HTR-8/SVneo (cell line): ENCODE measurements around the gene MICOS13.
"Not testable (repeated sequence)": the region's sequence is repeated elsewhere in the genome, so short reads cannot be mapped to it uniquely, and the experiment has no call there.

Source experiments
- DNase-seq: peaks from one replicate; pipeline ENCODE4 v3.0.0; 2011; ENCODE audit warnings: low spot score, mixed read lengths; ENCODE audit not compliant: insufficient read length
- FAIRE-seq: peaks from 2 replicates; lab custom pipeline; 2011; peaks lifted over from hg19 to GRCh38; lab: Jason Lieb, UNC

Gene MICOS13

DNA sequence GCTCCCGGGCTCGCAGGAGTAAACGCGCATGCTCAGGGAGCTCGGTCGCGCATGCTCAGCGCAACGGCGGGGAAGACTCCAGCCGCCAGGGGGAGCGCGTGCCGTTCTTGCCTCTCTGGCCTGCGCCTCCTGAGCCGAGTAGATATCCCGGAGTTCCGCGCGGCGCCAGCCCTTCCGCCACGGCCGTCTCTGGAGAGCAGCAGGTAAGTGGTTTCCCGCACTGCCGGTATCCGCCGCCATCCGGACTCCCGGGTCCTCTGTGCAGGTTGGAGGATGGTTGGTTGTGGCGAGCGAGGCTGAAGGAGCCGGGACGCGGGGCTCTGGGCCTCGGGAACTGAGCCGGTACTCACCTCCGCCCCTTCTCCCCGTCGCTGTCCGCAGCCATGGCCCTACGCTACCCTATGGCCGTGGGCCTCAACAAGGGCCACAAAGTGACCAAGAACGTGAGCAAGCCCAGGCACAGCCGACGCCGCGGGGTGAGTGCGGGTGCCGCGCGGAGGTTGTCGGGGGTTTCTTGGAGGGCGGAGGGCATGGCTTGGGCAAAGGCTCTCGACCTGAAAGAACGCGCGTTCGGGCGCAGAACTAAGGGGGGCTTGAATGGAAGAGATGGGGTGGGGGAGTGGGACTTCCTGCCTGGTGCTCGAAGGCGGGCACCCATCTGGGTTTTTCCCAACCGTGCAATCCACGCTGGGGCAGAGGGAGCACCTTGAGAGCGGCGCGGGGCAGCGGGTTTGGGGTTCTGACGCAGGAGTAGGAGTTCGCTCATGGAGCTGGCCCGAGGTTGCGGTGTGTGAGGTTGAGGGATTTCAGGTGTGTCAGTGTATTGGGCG is 10.0 kb upstream of the MICOS13 start, which contains the start of gene RPL36:
Gene RPL36 (plus strand): TSS at position 171 of the 830 bp plus-strand sequence. CDS start 213 bp downstream, at position 384.
- FAIRE-seq (peak; percentile 82), DNase-seq (peak; percentile 94)

DNA sequence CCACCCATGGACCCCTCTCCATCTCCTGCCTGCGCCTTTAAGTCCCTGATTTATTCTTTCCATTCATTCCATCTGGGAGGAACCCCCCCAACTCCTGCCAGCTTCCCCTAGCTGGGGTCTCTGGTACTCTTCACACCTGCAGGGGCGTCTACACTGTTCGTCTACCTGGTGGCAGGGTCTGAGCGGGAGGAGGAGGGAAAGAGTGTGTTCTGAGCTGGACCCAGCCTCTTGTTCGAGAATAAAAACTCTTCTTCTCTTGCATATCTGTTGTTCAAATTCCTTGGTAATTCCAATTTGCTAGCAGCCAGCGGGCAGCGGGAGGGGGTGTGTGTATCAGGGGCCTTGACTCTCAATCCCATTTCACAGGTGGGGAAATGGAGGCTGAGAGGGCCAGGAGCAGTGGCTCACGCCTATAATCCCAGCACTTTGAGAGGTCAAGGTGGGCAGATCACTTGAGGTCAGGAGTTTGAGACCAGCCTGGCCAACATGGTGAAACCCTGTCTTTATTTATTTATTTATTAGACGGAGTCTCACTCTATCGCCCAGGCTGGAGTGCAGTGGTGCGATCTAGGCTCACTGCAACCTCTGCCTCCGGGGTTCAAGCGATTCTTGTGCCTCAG is 8.1 kb upstream of the MICOS13 start:
- not testable (repeated sequence) for DNase-seq, FAIRE-seq

DNA sequence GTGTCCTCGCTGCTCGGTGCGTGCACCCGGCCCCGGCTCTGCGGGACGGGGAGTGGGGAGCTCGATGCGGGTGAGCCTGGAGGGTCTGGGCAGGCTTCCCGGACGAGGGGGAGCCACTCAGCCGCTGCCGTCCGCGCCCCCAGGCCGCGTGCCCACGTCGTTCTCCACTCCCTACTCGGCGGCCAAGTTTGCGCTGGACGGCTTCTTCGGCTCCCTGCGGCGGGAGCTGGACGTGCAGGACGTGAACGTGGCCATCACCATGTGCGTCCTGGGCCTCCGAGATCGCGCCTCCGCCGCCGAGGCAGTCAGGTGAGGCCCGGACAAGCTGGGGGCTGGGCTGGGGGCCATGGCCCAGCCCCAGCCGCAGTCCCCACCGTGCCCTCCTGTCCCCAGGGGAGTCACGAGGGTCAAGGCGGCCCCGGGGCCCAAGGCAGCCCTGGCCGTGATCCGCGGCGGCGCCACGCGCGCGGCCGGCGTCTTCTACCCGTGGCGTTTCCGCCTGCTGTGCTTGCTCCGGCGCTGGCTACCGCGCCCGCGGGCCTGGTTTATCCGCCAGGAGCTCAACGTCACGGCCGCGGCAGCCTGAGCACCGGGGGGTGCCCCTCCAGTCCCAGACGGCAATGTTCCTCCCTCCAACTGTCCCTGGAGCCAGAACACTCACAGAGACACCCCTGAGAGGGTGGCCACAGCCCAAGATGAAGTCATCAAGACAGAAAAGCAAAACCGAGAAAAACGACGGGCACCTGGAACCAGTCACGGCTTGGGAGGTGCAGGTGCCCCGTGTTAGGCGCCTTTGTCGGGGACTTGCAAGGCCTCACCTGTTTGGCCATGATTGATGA is 7.3 kb upstream of the MICOS13 start:
- DNase-seq (no peak), FAIRE-seq (no peak)

DNA sequence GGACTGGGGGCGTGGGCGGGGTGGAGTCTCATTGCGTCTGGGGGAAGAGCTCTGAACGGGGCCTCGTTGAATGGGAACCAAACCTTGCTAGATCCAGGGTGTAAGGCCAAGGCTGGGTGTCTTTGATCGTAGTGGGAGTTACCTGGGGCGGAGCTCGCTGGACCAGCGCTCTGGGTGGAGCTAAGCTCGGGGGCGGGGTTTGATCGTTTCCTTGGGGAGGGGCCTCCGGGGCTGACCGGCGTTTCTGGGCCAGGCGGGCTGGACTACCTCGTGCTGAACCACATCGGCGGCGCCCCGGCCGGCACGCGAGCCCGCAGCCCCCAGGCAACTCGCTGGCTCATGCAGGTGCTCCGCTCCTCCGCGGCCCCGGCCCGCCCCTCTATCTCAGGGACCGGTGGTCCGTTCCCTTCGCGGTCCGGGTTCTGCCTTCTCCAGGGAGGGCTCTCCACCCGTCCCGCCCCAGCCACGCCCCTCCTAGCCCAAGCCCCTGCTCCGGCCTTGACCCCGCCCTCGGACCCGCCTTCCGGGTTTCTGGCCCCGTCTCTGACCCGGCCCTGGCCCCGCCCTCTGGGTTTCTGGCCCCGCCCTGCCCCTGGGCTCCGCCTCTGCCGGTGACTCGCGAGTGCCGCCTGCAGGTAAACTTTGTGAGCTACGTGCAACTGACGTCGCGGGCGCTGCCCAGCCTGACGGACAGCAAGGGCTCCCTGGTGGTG is 6.5 kb upstream of the MICOS13 start:
- DNase-seq: peak; percentile 90
- no peak for FAIRE-seq

DNA sequence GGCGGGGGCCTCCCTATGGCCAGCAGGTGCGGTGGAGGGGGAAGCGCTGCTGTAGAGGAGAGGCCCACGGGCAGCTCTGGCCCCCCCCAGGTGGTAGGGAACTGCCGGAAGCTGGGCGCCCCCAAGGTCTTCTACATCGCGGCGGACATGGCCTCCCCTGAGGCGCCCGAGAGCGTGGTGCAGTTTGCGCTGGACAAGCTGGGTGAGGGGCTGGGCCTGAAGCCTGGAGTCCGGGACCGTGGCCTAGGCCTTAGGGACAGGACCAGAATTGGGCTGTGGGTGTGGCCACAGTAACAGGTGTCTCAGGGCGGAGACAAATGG is 6.0 kb upstream of the MICOS13 start:
- no peak for FAIRE-seq

DNA sequence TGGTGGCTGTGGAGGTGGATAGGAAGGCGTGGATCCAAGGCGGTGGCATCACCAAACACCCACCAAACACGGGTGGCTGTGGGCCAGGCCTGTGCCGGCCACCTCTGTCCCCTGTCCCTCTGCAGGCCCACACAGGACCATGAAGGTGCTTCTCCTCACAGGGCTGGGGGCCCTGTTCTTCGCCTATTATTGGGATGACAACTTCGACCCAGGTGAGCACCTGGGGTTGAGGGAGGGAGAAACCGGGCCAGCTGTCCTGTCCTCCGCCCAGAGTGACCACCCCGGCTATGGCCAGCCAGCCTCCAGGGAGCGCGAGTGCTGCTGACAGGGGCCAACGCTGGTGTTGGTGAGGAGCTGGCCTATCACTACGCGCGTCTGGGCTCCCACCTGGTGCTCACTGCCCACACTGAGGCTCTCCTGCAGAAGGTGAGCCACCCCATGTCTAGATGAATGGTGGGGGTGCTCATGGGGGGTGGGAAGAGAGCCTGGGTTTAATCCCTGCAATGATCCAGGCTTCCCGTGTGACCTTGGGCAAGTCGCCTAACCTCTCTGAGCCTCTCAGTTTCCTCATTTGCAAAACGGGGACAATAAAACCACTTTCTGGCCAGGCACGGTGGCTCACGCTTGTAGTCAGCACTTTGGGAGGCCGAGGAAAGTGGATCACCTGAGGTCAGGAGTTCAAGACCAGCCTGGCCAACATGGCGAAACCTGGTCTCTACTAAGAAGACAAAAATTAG is 4.5 kb upstream of the MICOS13 start:
- FAIRE-seq: no peak
- DNase-seq: no peak

More for the DNA sequence above, 6.0 kb upstream of the MICOS13 start:
- no peak for DNase-seq

DNA sequence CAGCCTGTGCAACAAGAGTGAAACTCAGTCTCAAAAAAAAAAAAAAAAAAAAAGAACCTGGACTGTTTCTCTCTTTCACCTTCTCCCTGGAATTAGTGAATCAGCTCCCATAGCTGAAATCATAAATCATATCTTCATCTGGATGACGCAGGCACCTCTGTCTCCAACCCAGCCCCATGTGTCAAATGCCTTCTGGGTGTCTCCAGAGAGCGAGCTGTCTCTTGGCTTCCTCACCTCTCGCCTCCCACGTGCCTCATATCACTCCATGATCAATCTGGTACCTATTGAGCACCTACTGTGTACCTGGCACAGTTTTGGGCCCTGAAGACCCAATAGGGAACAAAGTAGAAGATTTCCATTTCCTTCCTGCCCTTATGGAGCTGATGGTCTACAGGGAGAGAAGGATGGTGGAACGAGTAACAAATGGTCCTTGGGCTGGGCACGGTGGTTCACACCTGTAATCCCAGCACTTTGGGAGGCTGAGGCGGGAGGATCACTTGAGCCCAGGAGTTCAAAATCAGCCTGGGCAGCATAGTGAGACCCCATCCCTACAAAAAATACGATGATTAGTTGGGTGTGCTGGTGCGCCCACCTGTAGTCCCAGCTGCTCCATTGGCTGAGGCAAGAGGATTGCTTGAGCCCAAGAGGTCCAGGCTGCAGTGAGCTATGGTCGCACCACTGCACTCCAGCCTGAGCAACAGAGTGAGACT is 3.0 kb upstream of the MICOS13 start:
- DNase-seq: no peak

DNA sequence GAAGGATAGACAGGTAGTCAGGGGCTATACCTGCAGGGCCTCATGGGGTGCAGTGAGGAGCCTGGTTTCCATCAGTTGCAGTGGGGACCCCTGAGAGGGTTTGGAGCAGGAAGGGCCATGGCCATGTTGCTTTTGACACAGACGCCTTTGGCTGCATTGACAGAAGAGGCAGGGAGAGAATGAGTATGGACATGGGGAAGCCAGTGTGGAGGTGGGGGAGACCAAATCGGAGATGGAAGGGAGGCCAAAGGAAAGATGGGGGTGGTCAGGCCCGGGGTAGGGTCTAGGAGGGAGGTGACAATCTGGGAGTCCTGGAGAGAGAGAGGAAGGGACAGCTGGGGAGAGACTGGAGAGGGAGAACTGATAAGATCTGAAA is 1.8 kb upstream of the MICOS13 start:
- DNase-seq (no peak), FAIRE-seq (no peak)

More for the DNA sequence above, 3.0 kb upstream of the MICOS13 start:
- no peak for FAIRE-seq

DNA sequence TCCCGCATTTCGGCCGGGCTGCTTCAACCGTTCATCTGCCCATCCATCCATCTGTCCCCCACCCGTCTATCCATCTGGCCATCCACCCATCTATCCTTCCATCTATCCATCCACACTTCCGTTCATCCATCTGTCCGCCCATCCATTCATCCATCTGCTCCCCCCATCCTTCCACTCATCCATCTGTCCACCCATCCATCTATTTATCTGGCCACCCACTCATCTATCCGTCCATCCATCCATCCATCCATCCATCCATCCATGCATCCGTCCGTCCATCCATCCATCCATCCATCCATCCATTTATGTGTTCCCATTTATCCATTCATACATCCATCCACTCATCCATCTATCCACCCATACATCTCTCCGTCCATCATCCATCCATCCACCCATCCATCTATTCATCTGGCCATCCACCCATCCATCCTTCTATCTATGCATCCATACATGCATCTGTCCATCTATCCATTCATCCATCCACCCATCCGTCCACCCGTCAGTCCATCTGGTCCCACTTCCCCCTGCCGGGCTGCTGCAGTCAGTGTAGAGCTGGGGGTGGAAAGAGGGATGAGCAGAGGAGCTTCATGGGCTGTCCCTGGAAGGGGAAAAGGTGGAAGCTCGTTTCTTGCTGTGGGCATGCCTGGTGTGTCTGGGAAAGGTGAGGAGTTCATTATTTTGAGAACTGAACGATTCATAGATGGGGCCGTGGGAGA is 1.2 kb upstream of the MICOS13 start:
- DNase-seq: no peak
- FAIRE-seq: peak; percentile 59

DNA sequence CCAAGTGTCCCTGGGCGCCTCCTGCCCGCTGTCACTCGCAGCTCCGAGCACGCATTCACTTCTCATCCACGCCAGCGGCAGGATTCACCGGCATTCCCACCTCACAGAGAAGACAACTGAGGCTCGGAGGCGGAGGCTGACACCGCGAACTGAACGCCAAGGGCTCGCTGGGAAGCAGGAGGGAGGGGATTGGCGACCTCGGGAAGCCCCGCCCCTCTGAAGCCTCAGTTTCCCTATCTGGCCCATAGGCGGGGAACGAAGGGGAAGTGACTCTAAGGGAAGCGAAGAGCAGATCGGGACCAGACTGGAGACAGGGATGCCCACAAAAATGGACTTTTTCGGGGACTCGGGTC is 256 bp downstream of the MICOS13 start:
- DNase-seq (no peak), FAIRE-seq (no peak)

DNA sequence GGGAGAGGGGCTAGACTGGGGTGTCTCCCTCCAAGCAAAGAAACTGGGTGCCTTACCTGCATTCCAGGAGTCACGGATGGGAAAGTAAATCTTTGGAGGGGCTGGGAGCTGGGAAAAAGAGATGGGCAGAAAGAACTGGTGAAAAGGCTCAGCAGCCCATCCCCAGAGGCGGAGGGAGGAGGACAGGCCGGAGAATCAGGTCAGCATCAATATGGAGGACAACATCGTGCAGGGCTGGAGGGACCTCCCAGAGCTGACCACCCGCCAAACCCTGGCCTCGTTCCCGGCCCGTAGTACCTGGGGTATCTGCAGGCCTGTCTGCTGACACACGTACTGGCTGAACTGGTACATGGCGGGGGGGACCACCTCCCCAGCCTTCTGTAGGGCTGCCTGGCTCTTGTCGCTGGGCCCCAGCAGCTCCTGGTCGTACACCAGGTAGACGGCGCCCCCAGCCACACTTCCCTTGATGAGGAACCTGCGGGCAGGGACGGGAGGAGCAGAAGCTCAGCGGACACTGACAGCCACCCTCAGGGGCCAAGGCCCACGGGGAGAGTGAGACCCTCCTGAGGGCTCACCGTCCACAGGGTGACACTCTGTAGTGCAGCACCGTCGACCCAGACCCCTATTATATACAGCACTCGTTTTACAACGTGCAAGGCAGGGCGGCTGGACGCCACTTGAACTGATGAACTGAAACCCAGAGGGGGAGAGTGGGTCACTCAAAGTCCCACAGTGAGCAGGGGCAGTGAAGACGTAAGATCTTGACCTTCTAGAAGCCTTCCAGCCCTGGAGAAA is 830 bp downstream of the MICOS13 start:
- no peak for FAIRE-seq
- DNase-seq: no peak

DNA sequence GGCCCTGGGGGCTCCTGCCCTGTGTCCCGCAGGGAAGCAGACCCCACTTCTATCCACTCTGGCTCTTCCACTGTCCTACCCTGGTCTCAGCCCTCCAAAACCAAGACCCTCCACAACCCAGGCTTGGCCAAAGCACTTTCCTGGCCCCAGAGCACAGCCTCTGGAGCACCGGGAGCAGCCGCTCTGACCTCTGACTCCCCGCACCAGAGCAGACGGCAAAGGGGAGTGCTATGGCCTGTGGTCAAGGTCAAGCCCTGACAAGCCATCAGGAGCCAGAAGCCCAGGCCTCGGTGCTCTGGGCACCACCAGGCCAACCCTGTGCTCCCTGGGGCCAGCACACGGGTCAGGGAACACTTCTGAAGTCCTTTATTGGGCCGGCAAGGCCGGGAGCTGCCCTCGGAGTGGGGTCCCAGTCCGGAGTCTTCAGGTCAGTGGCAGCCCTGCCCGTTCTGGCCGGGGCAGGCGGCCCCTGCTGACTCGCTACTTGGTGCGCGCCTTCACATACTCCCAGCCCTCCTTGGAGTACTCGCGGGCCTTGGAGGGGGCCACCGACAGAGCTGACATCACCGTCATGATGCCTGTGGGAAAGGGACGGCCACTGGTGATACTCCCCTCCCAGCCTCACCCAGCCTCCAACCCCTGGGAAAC is 2.1 kb downstream of the MICOS13 start:
- FAIRE-seq (no peak), DNase-seq (no peak)

DNA sequence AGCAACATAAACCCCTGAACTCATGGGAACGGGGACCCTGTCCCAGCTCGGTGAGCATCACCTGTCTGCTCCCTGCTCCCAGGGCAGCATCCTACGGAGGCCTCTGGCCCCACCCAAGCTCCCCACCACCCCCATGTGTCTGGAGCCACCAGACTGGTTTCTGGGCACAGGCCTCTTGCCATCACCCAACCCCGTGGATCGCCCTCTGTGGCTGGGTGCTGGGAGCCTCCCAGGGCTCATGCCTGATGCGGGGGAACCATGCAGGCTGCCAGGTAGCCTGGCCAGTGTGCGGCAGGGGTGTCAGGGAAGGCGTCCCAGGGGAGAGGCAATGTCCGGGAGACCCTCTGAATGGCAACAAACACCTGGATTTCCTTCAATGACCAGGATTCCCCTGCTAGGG is 2.7 kb downstream of the MICOS13 start:
- DNase-seq (no peak), FAIRE-seq (no peak)

DNA sequence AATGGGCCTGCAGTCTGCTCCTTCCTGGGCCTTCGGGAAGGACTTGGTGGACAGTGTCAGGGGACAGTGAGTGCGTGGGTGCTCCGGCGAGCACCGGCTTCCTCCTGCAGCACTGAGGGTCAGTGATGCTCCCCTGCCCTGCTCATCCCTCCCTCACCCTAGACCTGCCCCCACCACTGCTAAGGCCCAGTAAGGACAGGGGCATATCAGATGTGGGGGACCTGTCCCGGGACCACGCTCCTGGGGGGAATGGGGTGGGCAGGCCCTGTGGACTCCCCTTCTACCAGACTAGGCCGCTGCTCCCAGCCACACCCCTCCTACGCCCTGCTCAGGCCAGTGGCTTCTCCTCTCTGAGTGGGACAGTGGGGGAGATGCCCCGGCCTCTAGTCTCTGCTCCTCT is 3.2 kb downstream of the MICOS13 start:
- no peak for FAIRE-seq
- DNase-seq: no peak

DNA sequence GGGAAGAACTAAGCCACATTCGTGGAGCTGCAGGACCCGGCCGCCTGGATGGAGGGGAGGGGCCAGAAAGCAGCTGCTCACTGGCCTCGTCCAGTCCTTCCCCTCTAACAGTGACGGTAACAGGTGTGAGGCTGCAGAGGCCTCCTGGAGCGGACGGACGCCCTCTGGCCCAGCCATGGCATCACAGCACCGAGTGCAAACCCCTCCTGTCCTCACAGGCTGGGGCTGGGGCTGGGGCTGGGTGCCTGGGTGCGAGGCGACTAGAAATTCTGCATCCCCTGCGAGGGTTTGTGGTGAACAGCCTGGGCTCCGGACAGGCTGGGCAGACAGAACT is 3.6 kb downstream of the MICOS13 start:
- FAIRE-seq: no peak

DNA sequence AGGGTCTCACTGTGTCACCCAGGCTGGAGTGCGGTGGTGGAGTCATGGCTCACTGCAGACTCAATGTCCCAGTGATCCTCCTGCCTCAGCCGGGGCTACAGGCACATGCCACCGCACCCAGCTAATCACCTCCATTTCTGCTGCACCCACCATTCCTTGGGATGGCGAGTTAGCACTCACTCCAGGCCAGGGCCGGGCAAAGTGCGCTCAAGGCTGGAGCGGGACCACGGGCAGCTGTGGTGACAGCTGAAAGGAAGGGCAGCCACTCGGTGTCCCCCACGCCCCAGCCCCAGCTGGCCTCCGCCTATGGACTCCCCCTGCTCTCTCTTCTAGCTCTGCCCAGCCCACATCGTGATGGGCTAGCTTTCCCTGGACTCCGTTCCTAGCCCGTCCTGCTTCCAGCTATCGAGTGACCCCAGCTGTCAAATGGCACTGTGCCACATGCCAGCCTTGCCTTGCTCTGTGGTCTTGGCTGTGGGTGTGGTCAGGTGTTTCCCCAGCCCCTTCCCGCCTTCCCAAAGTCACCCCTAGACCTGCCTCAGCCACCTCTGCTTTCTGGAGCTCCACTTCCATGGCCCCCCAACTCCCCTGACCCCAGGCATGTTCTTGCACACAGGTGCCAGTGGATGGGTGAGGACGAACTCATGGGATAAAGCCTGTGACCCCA is 4.1 kb downstream of the MICOS13 start:
- no peak for FAIRE-seq
- no peak for DNase-seq

More for the DNA sequence above, 3.6 kb downstream of the MICOS13 start:
- DNase-seq: no peak

DNA sequence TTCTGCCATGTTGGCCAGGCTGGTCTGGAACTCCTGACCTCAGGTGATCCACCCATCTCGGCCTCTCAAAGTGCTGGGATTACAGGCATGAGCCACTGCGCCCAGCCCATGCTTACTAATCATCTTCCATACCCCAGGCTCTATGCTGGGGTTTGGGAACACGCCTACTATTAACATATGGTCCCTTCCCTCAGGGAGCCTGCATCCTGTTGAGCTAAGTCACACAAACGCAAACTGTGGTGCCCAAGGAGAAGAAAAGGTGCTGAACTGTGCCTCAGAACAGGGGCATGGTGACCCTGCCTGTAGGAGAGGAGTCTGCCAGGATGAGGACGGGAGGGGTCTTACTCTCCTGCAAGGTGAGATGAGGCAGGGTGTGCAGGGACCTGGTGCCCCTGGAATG is 5.6 kb downstream of the MICOS13 start:
- DNase-seq (no peak), FAIRE-seq (no peak)
